ENCODE data around the gene MPV17L2. TPM values are rescaled to one million over a fixed set of nuclear protein-coding genes. Genes with fewer than 3 reads are reported as not detected.

Gene MPV17L2
- total RNA-seq, 4 donors from 2014 or later, result 11.3 to 15.8 (median 13.8) TPM

GRCh38 chr19:18156841-18157464, 36.1 kb upstream of the MPV17L2 start:
- no peak for TF ChIP-seq CTCF (IDR thresholded peaks at IDR 0.05; ENCODE audit: low read depth)

GRCh38 chr19:18157465-18158063, 35.5 kb upstream of the MPV17L2 start:
- no peak for TF ChIP-seq CTCF (IDR thresholded peaks at IDR 0.05; ENCODE audit: low read depth)

- TF ChIP-seq CTCF (IDR thresholded peaks at IDR 0.05; ENCODE audit: low read depth), result no peak
Observed at GRCh38 chr19:18158467-18158866, 34.6 kb upstream of the MPV17L2 start.

GRCh38 chr19:18159810-18160209, 33.2 kb upstream of the MPV17L2 start:
- no peak for TF ChIP-seq CTCF (IDR thresholded peaks at IDR 0.05; ENCODE audit: low read depth)

GRCh38 chr19:18160493-18160970, 32.5 kb upstream of the MPV17L2 start:
- TF ChIP-seq CTCF (IDR thresholded peaks at IDR 0.05; ENCODE audit: low read depth), result no peak

GRCh38 chr19:18160971-18161635, 31.9 kb upstream of the MPV17L2 start:
- no peak for TF ChIP-seq CTCF (IDR thresholded peaks at IDR 0.05; ENCODE audit: low read depth)

GRCh38 chr19:18161636-18162002, 31.4 kb upstream of the MPV17L2 start:
- no peak for TF ChIP-seq CTCF (IDR thresholded peaks at IDR 0.05; ENCODE audit: low read depth)
